Endothelial cell of umbilical vein (primary cell): Measurements from ENCODE around the gene FGF16. TPM values are rescaled to one million over a fixed set of nuclear protein-coding genes. Genes with fewer than 3 reads are reported as not detected.

Source experiments
- BruUV-seq: library from RNA; stranded (reverse); fragments of 400-500 nt; replicated peaks from 2 replicates; lab custom pipeline; 2021; lab: Mats Ljungman, UMichigan
- CTCF ChIA-PET: fragments of 300-600, 350-600 bp; sonication (Branson Sonifier 250); formaldehyde crosslinking; loops from one replicate; lab custom pipeline; 2021; ENCODE audit warnings: antibody characterized with exemption, inconsistent platforms; lab: Charles Lee
- POLR2A ChIA-PET: fragments of 300-600, 350-600 bp; sonication (Branson Sonifier 250); formaldehyde crosslinking; loops from one replicate; lab custom pipeline; 2021; ENCODE audit warnings: antibody characterized with exemption, inconsistent platforms; lab: Charles Lee
- DNase-seq: peaks from one replicate; pipeline ENCODE4 v3.0.0-alpha.2; 2011; ENCODE audit warnings: low read depth, low spot score
- FAIRE-seq: peaks from 2 replicates; lab custom pipeline; 2011; peaks lifted over from hg19 to GRCh38; lab: Jason Lieb, UNC
- H2AFZ ChIP-seq: 2 replicates; pipeline ENCODE4 v1.6.0; 2012; ENCODE audit warnings: low read depth, low read length, control low read depth, inconsistent platforms
- H3K27ac ChIP-seq: 2 replicates; pipeline ENCODE4 v1.5.1; 2011; ENCODE audit warnings: low read depth, mild to moderate bottlenecking, control low read depth, low read length, moderate library complexity; ENCODE audit not compliant: insufficient read depth
- H3K27me3 ChIP-seq, 2 experiments: 2 replicates each; pipeline versions ENCODE4 v1.6.0 to v1.6.1; 2011; ENCODE audit warnings: low read length in 2 of 2, mixed read lengths in 1 of 2; ENCODE audit not compliant: control insufficient read depth in 2 of 2, insufficient read depth in 2 of 2
- H3K36me3 ChIP-seq, 2 experiments: 2 replicates in 1 of 2; 3 replicates in 1 of 2; pipeline ENCODE4 v1.5.1; 2011; ENCODE audit warnings: low read length in 2 of 2, mild to moderate bottlenecking in 1 of 2, moderate library complexity in 1 of 2; ENCODE audit not compliant: control insufficient read depth in 2 of 2, insufficient read depth in 2 of 2; ENCODE audit errors: extremely low read depth in 1 of 2
- H3K4me1 ChIP-seq: 3 replicates; pipeline ENCODE4 v1.5.1; 2011; ENCODE audit warnings: mild to moderate bottlenecking, low read length; ENCODE audit not compliant: control insufficient read depth, insufficient read depth; ENCODE audit errors: extremely low read depth
- H3K4me2 ChIP-seq: 2 replicates; pipeline ENCODE4 v1.6.1; 2011; ENCODE audit warnings: low read length, control low read depth, mixed read lengths; ENCODE audit not compliant: insufficient read depth
- H3K4me3 ChIP-seq, 3 experiments: fragments of 200-600 bp in 1 of 3; sonication (generic), shearing (Covaris generic) in 1 of 3; replicated peaks in 1 of 3; 2 replicates each; pipeline ENCODE4 v1.5.1; 2011 to 2016; ENCODE audit warnings: control low read depth in 3 of 3, low read length in 3 of 3, mild to moderate bottlenecking in 2 of 3, inconsistent platforms in 1 of 3, low read depth in 1 of 3, moderate library complexity in 1 of 3; ENCODE audit not compliant: insufficient read depth in 1 of 3
- H3K79me2 ChIP-seq: 2 replicates; pipeline ENCODE4 v1.6.0; 2012; ENCODE audit warnings: low read length, inconsistent platforms; ENCODE audit not compliant: control insufficient read depth, insufficient read depth
- H3K9ac ChIP-seq: replicated peaks from 2 replicates; pipeline ENCODE3; 2011; ENCODE audit warnings: low read length, control low read depth; ENCODE audit not compliant: insufficient read depth; ENCODE audit errors: extremely low read depth
- H3K9me1 ChIP-seq: replicated peaks from 3 replicates; pipeline ENCODE4 v1.6.0; 2011; ENCODE audit warnings: mild to moderate bottlenecking, low read length; ENCODE audit not compliant: control insufficient read depth, insufficient read depth; ENCODE audit errors: extremely low read depth
- H3K9me3 ChIP-seq: replicated peaks from 2 replicates; pipeline ENCODE4 v1.5.1; 2012; ENCODE audit warnings: low read length, inconsistent platforms; ENCODE audit not compliant: control insufficient read depth, insufficient read depth
- H4K20me1 ChIP-seq: replicated peaks from 2 replicates; pipeline ENCODE3; 2011; ENCODE audit warnings: mild to moderate bottlenecking, low read length; ENCODE audit not compliant: control insufficient read depth, insufficient read depth; ENCODE audit errors: extremely low read depth
- EZH2 ChIP-seq: IDR thresholded peaks from 2 replicates; pipeline ENCODE4 v1.6.1; 2012; ENCODE audit warnings: borderline replicate concordance, low read depth, mild to moderate bottlenecking, moderate library complexity, low read length, inconsistent platforms; ENCODE audit not compliant: severe bottlenecking
- FOS ChIP-seq: IDR thresholded peaks from 2 replicates; pipeline ENCODE4 v1.6.1; 2011; ENCODE audit warnings: mild to moderate bottlenecking, low read length, moderate library complexity, borderline replicate concordance; ENCODE audit not compliant: insufficient read depth
- GATA2 ChIP-seq: IDR thresholded peaks from 2 replicates; pipeline ENCODE4 v1.7.0; 2011; ENCODE audit warnings: low read depth, mild to moderate bottlenecking, moderate library complexity, mixed read lengths, low read length; ENCODE audit not compliant: insufficient read length, insufficient read depth
- JUN ChIP-seq: IDR thresholded peaks from 2 replicates; pipeline ENCODE4 v1.6.1; 2011; ENCODE audit warnings: borderline replicate concordance, low read depth; ENCODE audit not compliant: insufficient read length, insufficient read depth
- MYC ChIP-seq: IDR thresholded peaks from one replicate; pipeline ENCODE4 v1.6.1; 2011; ENCODE audit warnings: mild to moderate bottlenecking, low read depth, low read length
- POLR2A ChIP-seq: IDR thresholded peaks from 2 replicates; pipeline ENCODE4 v1.6.1; 2012; ENCODE audit warnings: low read depth, mild to moderate bottlenecking, control low read depth, low read length
- POLR2AphosphoS5 ChIP-seq: IDR thresholded peaks from 2 replicates; pipeline ENCODE4 v1.6.1; 2012; ENCODE audit warnings: low read depth, mild to moderate bottlenecking, control low read depth, low read length, moderate library complexity; ENCODE audit not compliant: insufficient read depth
- dilution Hi-C: fragments of 300-500 bp; cut with MboI; formaldehyde crosslinking; loops from one replicate; pipeline ENCODE4 v1.15.0; 2019; ENCODE audit warnings: low sequenced_read_pairs; ENCODE audit not compliant: extremely low pct_ligation_motif_present
- intact Hi-C: fragments of 100-400 bp; cut with micrococcal nuclease; formaldehyde crosslinking; loops from one replicate; pipeline ENCODE4 v1.10.0; 2022
- polyA plus RNA-seq, 4 experiments: library from polyadenylated mRNA; depleted of rRNA in 3 of 4; stranded (reverse) in 3 of 4; unstranded in 1 of 4; fragments of >200 nt; gene quantifications; 2 replicates each; pipeline versions ENCODE4 v1.2.1 to v1.2.3, GENCODE V29; 2011 to 2012; ENCODE audit warnings: missing spikeins in 1 of 4
- total RNA-seq: library from RNA; stranded (reverse); gene quantifications from 2 replicates; pipeline ENCODE4 v1.2.3, GENCODE V29; 2021
- TF ChIP-seq, protein P1 (sequence below): IDR thresholded peaks from 2 replicates; pipeline ENCODE4 v1.6.1; 2011; ENCODE audit not compliant: insufficient read depth, insufficient read length
- TF ChIP-seq, protein P2 (sequence below), 2 donors: IDR thresholded peaks; 1 replicate in 1 of 2; 2 replicates in 1 of 2; pipeline ENCODE4 v1.5.1; 2011; ENCODE audit warnings: low read length in 2 of 2, mild to moderate bottlenecking in 2 of 2, moderate library complexity in 2 of 2, control low read depth in 1 of 2, inconsistent platforms in 1 of 2, low read depth in 1 of 2; ENCODE audit not compliant: insufficient read depth in 1 of 2; ENCODE audit errors: extremely low read depth in 1 of 2

The FGF16 gene
- total and polyA plus RNA-seq, 2 donors (not counting 3 experiments of a cell fraction or from before 2014, with no cell fraction given), result 3.1 to 3.8 TPM

DNA sequence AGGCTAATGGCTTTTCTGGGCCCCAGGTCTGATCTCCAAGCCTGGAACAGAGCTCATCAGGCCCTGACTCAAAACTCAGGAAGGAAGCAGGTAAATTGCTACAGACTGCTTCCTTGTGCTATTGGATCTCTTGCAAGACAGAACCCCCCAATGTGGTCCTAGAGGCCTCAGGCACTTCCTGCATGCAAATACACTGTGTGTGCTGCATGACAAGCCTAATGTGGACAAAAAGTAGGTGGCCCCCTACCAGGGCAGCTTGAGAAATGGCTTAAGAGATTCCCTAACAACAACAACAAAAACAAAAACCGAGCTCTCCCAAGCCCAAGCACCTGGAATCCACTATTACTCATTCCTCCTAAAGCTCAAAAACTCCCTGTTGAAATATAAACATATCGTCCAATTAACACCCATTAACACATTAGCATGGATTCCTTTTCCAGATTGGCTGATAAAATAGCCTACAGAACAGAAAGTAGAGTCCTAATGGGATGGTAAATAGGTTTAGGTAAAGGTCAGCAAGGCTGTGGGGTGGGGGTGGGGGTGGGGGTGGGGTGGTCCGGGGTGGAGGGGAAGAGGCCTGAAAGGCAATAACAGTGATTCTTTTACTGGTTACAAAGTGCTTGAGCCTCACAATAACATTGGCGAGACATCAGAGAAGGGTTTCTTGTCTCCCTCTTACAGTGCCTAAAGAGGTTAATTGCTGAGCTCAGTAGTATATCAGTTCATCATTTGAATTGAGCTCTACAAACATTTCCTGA is 24.1 kb upstream of the FGF16 start:
- H3K27ac ChIP-seq, result no peak overlapping the region
- ChIA-PET CTCF (no interaction called here), POLR2A (no interaction called here)
- H3K36me3 ChIP-seq, result no peaks in the 10 kb centered on the region
- no peak overlapping the region for H3K4me2 ChIP-seq
- H2AFZ ChIP-seq, result no peak overlapping the region
- H3K4me1 ChIP-seq, result peaks cover 19% of the 10 kb centered on the region
- H3K9me1 ChIP-seq, result no peaks in the 10 kb centered on the region
- H3K4me3 ChIP-seq, result no peak overlapping the region
- intact Hi-C loops, result no loop called here
- dilution Hi-C loops, result no loop called here
- BruUV-seq, result no TSS peak
- no peak for TF ChIP-seq MYC
- TF ChIP-seq GATA2, result no peak
- no peak for TF ChIP-seq FOS
- no peak for TF ChIP-seq POLR2A
- no peak for TF ChIP-seq EZH2
- TF ChIP-seq, protein P1, sequence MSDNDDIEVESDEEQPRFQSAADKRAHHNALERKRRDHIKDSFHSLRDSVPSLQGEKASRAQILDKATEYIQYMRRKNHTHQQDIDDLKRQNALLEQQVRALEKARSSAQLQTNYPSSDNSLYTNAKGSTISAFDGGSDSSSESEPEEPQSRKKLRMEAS, result no peak
- TF ChIP-seq, protein P2, sequence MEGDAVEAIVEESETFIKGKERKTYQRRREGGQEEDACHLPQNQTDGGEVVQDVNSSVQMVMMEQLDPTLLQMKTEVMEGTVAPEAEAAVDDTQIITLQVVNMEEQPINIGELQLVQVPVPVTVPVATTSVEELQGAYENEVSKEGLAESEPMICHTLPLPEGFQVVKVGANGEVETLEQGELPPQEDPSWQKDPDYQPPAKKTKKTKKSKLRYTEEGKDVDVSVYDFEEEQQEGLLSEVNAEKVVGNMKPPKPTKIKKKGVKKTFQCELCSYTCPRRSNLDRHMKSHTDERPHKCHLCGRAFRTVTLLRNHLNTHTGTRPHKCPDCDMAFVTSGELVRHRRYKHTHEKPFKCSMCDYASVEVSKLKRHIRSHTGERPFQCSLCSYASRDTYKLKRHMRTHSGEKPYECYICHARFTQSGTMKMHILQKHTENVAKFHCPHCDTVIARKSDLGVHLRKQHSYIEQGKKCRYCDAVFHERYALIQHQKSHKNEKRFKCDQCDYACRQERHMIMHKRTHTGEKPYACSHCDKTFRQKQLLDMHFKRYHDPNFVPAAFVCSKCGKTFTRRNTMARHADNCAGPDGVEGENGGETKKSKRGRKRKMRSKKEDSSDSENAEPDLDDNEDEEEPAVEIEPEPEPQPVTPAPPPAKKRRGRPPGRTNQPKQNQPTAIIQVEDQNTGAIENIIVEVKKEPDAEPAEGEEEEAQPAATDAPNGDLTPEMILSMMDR (IDR thresholded peaks at IDR 0.05; ENCODE audit: extremely low read depth in 1 of 2, insufficient read depth in 1 of 2, low read depth in 1 of 2, low read length in 2 of 2), result no peak
- TF ChIP-seq POLR2AphosphoS5, result no peak
- no peak for TF ChIP-seq JUN
- no peaks in the 10 kb centered on the region for H3K27me3 ChIP-seq
- no peak for DNase-seq
- H3K9ac ChIP-seq, result no peak overlapping the region
- no peaks in the 10 kb centered on the region for H3K79me2 ChIP-seq
- no peaks in the 10 kb centered on the region for H3K9me3 ChIP-seq
- no peaks in the 10 kb centered on the region for H4K20me1 ChIP-seq
- FAIRE-seq, result no peak
